Suprapubic skin (tissue), 4 donors: ENCODE data around the gene FKBP2. TPM values are rescaled to one million over a fixed set of nuclear protein-coding genes. Genes with fewer than 3 reads are reported as not detected.

Experiments used
- DNase-seq, 2 donors: peaks; one replicate each; pipeline ENCODE4 v3.0.0-alpha.2; 2019; ENCODE audit warnings: low spot score in 2 of 2
- H3K27ac ChIP-seq: fragments of 200-600 bp; sonication (generic); one replicate; pipeline ENCODE4 v1.5.1; 2019
- H3K27me3 ChIP-seq: fragments of 200-600 bp; sonication (generic); one replicate; pipeline ENCODE4 v1.5.1; 2019
- H3K36me3 ChIP-seq: fragments of 200-600 bp; sonication (generic); one replicate; pipeline ENCODE4 v1.5.1; 2019
- H3K4me1 ChIP-seq: fragments of 200-600 bp; sonication (generic); one replicate; pipeline ENCODE4 v1.5.1; 2019
- H3K4me3 ChIP-seq: fragments of 200-600 bp; sonication (generic); one replicate; pipeline ENCODE4 v1.5.1; 2019; ENCODE audit warnings: mild to moderate bottlenecking
- H3K9me3 ChIP-seq: fragments of 200-600 bp; sonication (generic); one replicate; pipeline ENCODE4 v1.5.1; 2019
- EP300 ChIP-seq: sonication (generic); formaldehyde crosslinking; IDR thresholded peaks from one replicate; pipeline ENCODE4 v1.6.1; 2017; ENCODE audit warnings: antibody characterized with exemption
- POLR2A ChIP-seq, 2 donors: fragments of 450-650 bp; IDR thresholded peaks; one replicate each; pipeline ENCODE4 v1.6.1; 2017; ENCODE audit warnings: antibody characterized with exemption in 2 of 2, mild to moderate bottlenecking in 2 of 2, moderate library complexity in 2 of 2
- POLR2AphosphoS5 ChIP-seq, 3 donors: sonication (generic); formaldehyde crosslinking; IDR thresholded peaks; one replicate each; pipeline ENCODE4 v1.6.1; 2017; ENCODE audit warnings: antibody characterized with exemption in 3 of 3
- WGBS: methylation state at CpG from one replicate; pipeline ENCODE4 v1.1.5; 2018; 5-methylcytosine and 5-hydroxymethylcytosine counted together
- total RNA-seq, 4 donors: library from RNA; depleted of rRNA; stranded (reverse); fragments of >200 nt; gene quantifications; one replicate each; pipeline ENCODE4 v1.1.0, GENCODE V29; 2016
- TF ChIP-seq, protein P1 (sequence below), 2 donors: fragments of 200-600 bp in 1 of 2; fragments of 450-650 bp in 1 of 2; sonication (generic) in 1 of 2; IDR thresholded peaks; one replicate each; pipeline ENCODE4 v1.5.1; 2016 to 2019; ENCODE audit warnings: antibody characterized with exemption in 2 of 2, mild to moderate bottlenecking in 1 of 2, moderate library complexity in 1 of 2

Gene FKBP2
- total RNA-seq, 4 donors from 2014 or later, result 43.9 to 64.7 (median 53.4) TPM

DNA sequence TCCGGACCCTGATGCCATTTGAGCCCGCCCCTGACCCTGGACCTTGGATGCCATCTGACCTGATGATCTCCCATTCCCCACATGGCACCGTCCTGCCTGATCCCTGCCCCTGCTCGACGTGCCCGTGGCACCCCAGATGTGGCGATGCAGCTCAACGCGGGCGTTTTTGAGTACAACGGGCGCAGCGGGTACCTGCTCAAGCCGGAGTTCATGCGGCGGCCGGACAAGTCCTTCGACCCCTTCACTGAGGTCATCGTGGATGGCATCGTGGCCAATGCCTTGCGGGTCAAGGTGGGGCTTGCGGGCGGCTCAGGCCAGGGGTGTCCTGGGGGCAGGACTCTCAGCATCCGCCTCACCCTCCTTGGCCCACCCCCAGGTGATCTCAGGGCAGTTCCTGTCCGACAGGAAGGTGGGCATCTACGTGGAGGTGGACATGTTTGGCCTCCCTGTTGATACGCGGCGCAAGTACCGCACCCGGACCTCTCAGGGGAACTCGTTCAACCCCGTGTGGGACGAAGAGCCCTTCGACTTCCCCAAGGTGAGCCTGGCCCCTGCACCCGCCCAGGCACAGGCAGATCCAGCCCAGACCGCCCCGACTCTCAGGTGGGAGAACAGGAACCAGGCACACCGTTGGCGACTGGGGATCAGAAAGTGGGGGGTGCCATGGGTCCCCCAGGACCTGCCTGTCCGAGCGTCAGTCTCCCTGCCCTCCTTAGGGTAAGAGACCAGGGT, 21.5 kb downstream of the FKBP2 start:
- peaks cover 6% of the 10 kb centered on the region for H3K4me1 ChIP-seq
- no peak for DNase-seq
- whole genome bisulfite sequencing, result 93% methylated on average over 17 of the region's 42 CpGs
- TF ChIP-seq POLR2AphosphoS5 (IDR thresholded peaks at IDR 0.05) (no peak), EP300 (no peak), POLR2A (IDR thresholded peaks at IDR 0.05) (no peak)
- TF ChIP-seq, protein P1, sequence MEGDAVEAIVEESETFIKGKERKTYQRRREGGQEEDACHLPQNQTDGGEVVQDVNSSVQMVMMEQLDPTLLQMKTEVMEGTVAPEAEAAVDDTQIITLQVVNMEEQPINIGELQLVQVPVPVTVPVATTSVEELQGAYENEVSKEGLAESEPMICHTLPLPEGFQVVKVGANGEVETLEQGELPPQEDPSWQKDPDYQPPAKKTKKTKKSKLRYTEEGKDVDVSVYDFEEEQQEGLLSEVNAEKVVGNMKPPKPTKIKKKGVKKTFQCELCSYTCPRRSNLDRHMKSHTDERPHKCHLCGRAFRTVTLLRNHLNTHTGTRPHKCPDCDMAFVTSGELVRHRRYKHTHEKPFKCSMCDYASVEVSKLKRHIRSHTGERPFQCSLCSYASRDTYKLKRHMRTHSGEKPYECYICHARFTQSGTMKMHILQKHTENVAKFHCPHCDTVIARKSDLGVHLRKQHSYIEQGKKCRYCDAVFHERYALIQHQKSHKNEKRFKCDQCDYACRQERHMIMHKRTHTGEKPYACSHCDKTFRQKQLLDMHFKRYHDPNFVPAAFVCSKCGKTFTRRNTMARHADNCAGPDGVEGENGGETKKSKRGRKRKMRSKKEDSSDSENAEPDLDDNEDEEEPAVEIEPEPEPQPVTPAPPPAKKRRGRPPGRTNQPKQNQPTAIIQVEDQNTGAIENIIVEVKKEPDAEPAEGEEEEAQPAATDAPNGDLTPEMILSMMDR (IDR thresholded peaks at IDR 0.05), result no peak
- H3K27me3 ChIP-seq, result no peaks in the 10 kb centered on the region
- H3K27ac ChIP-seq, result no peak overlapping the region
- H3K9me3 ChIP-seq, result no peaks in the 10 kb centered on the region
- peaks cover 86% of the 10 kb centered on the region for H3K36me3 ChIP-seq
- H3K4me3 ChIP-seq, result no peak overlapping the region

DNA sequence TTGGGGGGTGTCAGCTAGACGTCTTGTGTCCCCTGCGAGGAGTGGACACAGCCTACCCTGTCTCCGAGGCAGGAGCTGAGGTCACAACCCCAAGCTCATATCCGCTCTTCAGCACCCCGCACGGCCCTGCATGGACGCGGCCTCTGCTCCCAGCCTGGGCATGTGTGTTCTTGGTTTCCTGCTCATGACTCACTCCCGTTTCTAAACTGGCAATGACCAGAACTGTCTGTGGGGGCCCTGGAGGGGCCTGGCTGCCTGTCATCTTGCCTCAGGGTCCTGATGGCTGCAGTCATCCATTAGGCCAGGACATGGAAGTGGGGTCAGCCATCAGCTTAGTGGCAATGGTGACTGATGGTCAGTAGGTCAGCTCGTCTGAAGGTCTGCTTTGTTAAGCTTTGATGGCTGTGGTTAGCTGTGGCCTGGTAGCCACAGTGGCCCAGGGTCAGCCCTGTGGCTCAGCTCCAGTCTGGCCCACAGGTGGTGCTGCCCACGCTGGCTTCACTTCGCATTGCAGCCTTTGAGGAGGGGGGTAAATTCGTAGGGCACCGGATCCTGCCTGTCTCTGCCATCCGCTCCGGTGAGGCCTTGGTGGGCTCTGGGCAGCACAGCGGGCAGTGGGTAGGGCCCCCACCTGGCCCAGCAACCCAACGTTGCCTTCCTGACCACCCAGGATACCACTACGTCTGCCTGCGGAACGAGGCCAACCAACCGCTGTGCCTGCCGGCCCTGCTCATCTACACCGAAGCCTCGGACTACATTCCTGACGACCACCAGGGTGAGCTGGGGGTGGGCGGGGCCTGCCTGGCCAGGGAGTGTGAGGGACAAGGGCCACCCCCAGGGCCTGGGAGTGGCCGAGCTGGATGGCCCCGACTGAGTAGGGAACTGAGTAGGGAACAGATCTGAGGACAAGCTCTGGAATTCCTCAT, 22.4 kb downstream of the FKBP2 start:
- TF ChIP-seq POLR2AphosphoS5 (IDR thresholded peaks at IDR 0.05) (no peak), EP300 (no peak), POLR2A (IDR thresholded peaks at IDR 0.05) (no peak)
- TF ChIP-seq, protein P1 (IDR thresholded peaks at IDR 0.05), result no peak
- no peak for DNase-seq
- Histone ChIP-seq H3K9me3 (no peaks in the 10 kb centered on the region), H3K27me3 (no peaks in the 10 kb centered on the region), H3K27ac (no peak overlapping the region), H3K4me3 (no peak overlapping the region), H3K36me3 (peaks cover 78% of the 10 kb centered on the region), H3K4me1 (peaks cover 14% of the 10 kb centered on the region)
- WGBS, result 84% methylated on average over 8 of the region's 29 CpGs

DNA sequence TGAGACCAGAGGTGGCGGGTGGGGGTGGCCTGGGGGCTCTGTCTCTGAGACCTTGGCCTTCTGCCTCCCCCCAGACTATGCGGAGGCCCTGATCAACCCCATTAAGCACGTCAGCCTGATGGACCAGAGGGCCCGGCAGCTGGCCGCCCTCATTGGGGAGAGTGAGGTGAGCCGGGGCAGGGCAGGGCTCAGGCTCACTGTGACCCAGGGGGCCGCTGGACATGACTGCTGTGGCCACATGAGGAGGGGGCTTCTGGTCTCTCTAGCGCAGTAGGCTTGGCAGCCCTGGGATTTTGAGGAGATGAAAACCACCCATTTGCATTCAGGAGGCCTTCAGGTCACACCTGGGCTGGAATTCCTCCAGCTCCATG, 23.0 kb downstream of the FKBP2 start:
- Histone ChIP-seq H3K9me3 (no peaks in the 10 kb centered on the region), H3K4me1 (peaks cover 21% of the 10 kb centered on the region), H3K36me3 (peaks cover 72% of the 10 kb centered on the region), H3K27me3 (no peaks in the 10 kb centered on the region), H3K27ac (no peak overlapping the region), H3K4me3 (no peak overlapping the region)
- no peak for DNase-seq
- TF ChIP-seq, protein P1 (IDR thresholded peaks at IDR 0.05), result no peak
- no peak for TF ChIP-seq POLR2A (IDR thresholded peaks at IDR 0.05)
- no peak for TF ChIP-seq EP300
- no peak for TF ChIP-seq POLR2AphosphoS5 (IDR thresholded peaks at IDR 0.05)
- WGBS, result no CpG with 5 or more reads among the region's 8 CpGs

DNA sequence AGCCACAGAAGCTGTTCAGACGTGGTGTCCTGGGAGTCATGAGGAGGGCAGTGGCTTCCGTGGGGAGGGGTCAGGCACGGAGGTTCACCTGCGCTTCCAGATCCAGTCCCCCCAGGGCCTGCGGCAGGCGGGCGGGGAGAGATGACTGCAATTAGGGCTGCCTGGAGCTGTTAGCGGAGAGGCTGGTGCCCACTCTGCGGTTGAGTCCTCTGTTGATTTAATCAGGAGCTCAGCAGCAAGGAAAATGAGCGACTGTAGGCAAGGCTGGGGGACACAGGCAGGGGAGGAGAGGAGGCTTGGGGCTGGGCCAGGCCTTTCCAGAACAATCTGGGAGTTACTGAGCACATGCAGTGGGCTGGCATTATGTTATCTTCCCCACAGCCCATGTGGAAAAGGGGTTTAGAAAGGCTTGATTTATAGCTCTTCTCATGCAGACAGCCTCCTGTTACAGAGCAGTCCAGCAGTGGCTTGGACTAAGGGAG, 23.5 kb downstream of the FKBP2 start:
- Histone ChIP-seq H3K9me3 (no peaks in the 10 kb centered on the region), H3K36me3 (peaks cover 67% of the 10 kb centered on the region), H3K27me3 (no peaks in the 10 kb centered on the region), H3K4me1 (peaks cover 26% of the 10 kb centered on the region), H3K4me3 (no peak overlapping the region), H3K27ac (no peak overlapping the region)
- no peak for DNase-seq
- TF ChIP-seq EP300 (no peak), POLR2AphosphoS5 (IDR thresholded peaks at IDR 0.05) (no peak), POLR2A (IDR thresholded peaks at IDR 0.05) (no peak)
- TF ChIP-seq, protein P1 (IDR thresholded peaks at IDR 0.05), result no peak
- WGBS, result 73% methylated on average over 9 of the region's 10 CpGs
